Osteocyte (in vitro differentiated cells): ENCODE measurements around the gene EXOC3L1. TPM values are rescaled to one million over a fixed set of nuclear protein-coding genes. Genes with fewer than 3 reads are reported as not detected.

Experiments
- DNase-seq: peaks from one replicate; pipeline ENCODE4 v3.0.0; 2021; ENCODE audit warnings: mixed read lengths; ENCODE audit not compliant: unreplicated experiment; ENCODE audit errors: extremely low spot score
- H3K27ac Mint-ChIP-seq: one replicate; pipeline ENCODE4 v1.8.0; 2021; ENCODE audit warnings: mild to moderate bottlenecking, mixed read lengths; ENCODE audit not compliant: unreplicated experiment
- H3K27me3 Mint-ChIP-seq: one replicate; pipeline ENCODE4 v1.8.0; 2021; ENCODE audit warnings: mixed read lengths; ENCODE audit not compliant: unreplicated experiment
- H3K36me3 Mint-ChIP-seq: one replicate; pipeline ENCODE4 v1.8.0; 2021; ENCODE audit warnings: mixed read lengths; ENCODE audit not compliant: unreplicated experiment
- H3K4me1 Mint-ChIP-seq: one replicate; pipeline ENCODE4 v1.8.0; 2021; ENCODE audit warnings: mixed read lengths; ENCODE audit not compliant: unreplicated experiment
- H3K4me3 Mint-ChIP-seq: one replicate; pipeline ENCODE4 v1.8.0; 2021; ENCODE audit warnings: mild to moderate bottlenecking, moderate library complexity, mixed read lengths; ENCODE audit not compliant: unreplicated experiment
- H3K9me3 Mint-ChIP-seq: one replicate; pipeline ENCODE4 v1.8.0; 2021; ENCODE audit warnings: mixed read lengths; ENCODE audit not compliant: unreplicated experiment
- CTCF ChIP-seq: fragments of 200-600 bp; sonication (generic); IDR thresholded peaks from 2 replicates; pipeline ENCODE4 v1.5.0; 2021; ENCODE audit warnings: antibody characterized with exemption, mild to moderate bottlenecking, moderate library complexity
- total RNA-seq: library from RNA; stranded (reverse); gene quantifications from 2 replicates; pipeline ENCODE4 v1.2.1, GENCODE V29; 2021

Gene EXOC3L1
- total RNA-seq, 1 donor from 2014 or later = not detected

- Mint-ChIP-seq H3K36me3 (peaks cover 26% of the 10 kb centered on the region), H3K4me1 (peaks cover 26% of the 10 kb centered on the region), H3K9me3 (no peaks in the 10 kb centered on the region), H3K27ac (no peak overlapping the region), H3K4me3 (no peak overlapping the region), H3K27me3 (no peaks in the 10 kb centered on the region)
- no peak for DNase-seq
- no peak for TF ChIP-seq CTCF
Observed at GRCh38 chr16:67230809-67231660, 41.1 kb upstream of the EXOC3L1 start.

GRCh38 chr16:67229906-67230808 is 40.2 kb upstream of the EXOC3L1 start:
- no peaks in the 10 kb centered on the region for H3K9me3 Mint-ChIP-seq
- no peak for DNase-seq
- TF ChIP-seq CTCF = no peak
- no peak overlapping the region for H3K27ac Mint-ChIP-seq
- H3K36me3 Mint-ChIP-seq = peaks cover 25% of the 10 kb centered on the region
- H3K4me3 Mint-ChIP-seq = no peak overlapping the region
- H3K4me1 Mint-ChIP-seq = peaks cover 31% of the 10 kb centered on the region
- H3K27me3 Mint-ChIP-seq = no peaks in the 10 kb centered on the region

DNA sequence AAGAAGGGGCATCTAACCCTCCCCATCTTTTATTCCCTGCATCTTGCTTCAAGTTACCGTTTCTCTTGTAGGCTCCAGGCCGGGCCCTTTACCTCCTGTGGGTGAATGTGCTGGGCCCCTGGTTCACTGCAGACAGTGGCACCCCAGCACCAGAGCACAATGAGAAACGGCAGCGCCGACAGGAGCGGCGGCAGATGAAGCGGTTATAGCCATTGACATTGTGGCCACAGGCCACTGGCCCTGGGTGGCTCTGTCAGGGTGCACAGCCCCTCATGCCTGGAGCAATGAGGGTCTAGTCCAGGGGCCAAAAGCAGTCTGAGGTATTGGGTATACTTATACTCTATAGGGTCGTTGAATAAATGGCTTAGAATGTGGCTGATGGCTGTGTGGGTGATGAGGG is 39.0 kb upstream of the EXOC3L1 start:
- no peak for DNase-seq
- no peak overlapping the region for H3K4me3 Mint-ChIP-seq
- peaks cover 22% of the 10 kb centered on the region for H3K36me3 Mint-ChIP-seq
- TF ChIP-seq CTCF = no peak
- no peaks in the 10 kb centered on the region for H3K9me3 Mint-ChIP-seq
- H3K27me3 Mint-ChIP-seq = no peaks in the 10 kb centered on the region
- H3K27ac Mint-ChIP-seq = no peak overlapping the region
- H3K4me1 Mint-ChIP-seq = peaks cover 31% of the 10 kb centered on the region

DNA sequence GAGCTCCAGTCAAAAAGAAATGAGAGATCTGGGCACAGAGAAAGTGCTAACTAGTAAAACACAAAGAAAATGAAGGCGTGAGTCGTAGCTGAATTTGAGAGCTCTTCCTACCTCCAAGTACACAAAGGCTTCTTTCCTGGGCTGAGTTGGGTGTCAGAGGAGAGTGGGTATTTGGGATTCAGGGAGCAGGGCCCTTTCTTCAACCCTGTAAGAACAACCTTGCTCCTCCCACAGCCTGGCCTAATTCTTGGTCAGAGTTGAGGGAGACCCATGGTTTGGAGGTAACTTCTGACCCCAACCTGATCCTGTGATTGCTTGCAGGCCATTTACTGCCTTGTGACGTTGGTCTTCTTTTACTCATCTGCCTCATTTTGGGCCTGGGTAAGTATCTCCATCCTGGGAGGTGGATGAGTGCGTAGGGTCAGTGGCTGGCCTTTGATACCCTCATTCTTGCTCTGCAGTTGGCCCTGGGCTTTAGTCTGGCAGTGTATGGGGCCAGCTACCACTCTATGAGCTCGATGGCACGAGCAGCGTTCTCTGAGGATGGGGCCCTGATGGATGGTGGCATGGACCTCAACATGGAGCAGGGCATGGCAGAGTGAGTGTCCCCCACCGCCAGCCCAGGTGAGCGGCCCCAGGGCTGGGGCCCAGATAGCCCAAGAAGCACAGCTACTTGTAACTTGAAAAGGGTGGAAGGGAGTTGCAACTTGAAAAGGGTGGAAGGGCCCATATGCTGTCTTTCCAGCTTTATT is 38.3 kb upstream of the EXOC3L1 start:
- Mint-ChIP-seq H3K4me3 (peak overlapping the region; percentile 100), H3K9me3 (no peaks in the 10 kb centered on the region)

More for the DNA sequence above, 38.3 kb upstream of the EXOC3L1 start:
- Mint-ChIP-seq H3K36me3 (peaks cover 18% of the 10 kb centered on the region), H3K27ac (peak overlapping the region; percentile 99), H3K27me3 (no peaks in the 10 kb centered on the region), H3K4me1 (peaks cover 31% of the 10 kb centered on the region)
- DNase-seq = no peak
- TF ChIP-seq CTCF = no peak
